PC-9 (cell line): ENCODE data around the gene SHC3. TPM values are rescaled to one million over a fixed set of nuclear protein-coding genes. Genes with fewer than 3 reads are reported as not detected.

Source experiments
- BruUV-seq: library from RNA; stranded (reverse); fragments of 400-500 nt; replicated peaks from 2 replicates; lab custom pipeline; 2021; lab: Mats Ljungman, UMichigan
- CTCF ChIA-PET: fragments of 300-600 bp; sonication (Branson Sonifier 250); formaldehyde crosslinking; loops from one replicate; lab custom pipeline; 2022; ENCODE audit warnings: antibody characterized with exemption; lab: Charles Lee
- POLR2A ChIA-PET: fragments of 300-600 bp; sonication (Branson Sonifier 250); formaldehyde crosslinking; loops from one replicate; lab custom pipeline; 2022; ENCODE audit warnings: antibody characterized with exemption; ENCODE audit not compliant: unreplicated experiment; lab: Charles Lee
- DNase-seq, 2 experiments: peaks; one replicate each; pipeline versions ENCODE4 v3.0.0 to v3.0.0-alpha.2; 2015 to 2022; ENCODE audit warnings: mixed read lengths in 1 of 2
- H2AFZ ChIP-seq: fragments of 200-600 bp; sonication (generic); 2 replicates; pipeline ENCODE4 v1.8.1; 2017; ENCODE audit warnings: antibody characterized with exemption
- H3F3A ChIP-seq: fragments of 200-600 bp; sonication (generic); 2 replicates; pipeline ENCODE4 v1.8.1; 2017; ENCODE audit warnings: antibody characterized with exemption, mild to moderate bottlenecking, low read depth; ENCODE audit not compliant: insufficient read depth
- H3K27ac ChIP-seq: fragments of 200-600 bp; sonication (generic); 2 replicates; pipeline ENCODE4 v1.6.1; 2016; ENCODE audit warnings: mixed run types
- H3K27me3 ChIP-seq: fragments of 200-600 bp; sonication (generic); 2 replicates; pipeline ENCODE4 v1.6.1; 2016; ENCODE audit warnings: low read depth, mixed run types; ENCODE audit not compliant: insufficient read depth
- H3K36me3 ChIP-seq: fragments of 200-600 bp; sonication (generic); 2 replicates; pipeline ENCODE4 v1.6.1; 2016; ENCODE audit warnings: low read depth, mixed run types
- H3K4me1 ChIP-seq: fragments of 200-600 bp; sonication (generic); replicated peaks from 2 replicates; pipeline ENCODE4 v1.6.1; 2016; ENCODE audit warnings: mixed run types; ENCODE audit not compliant: insufficient read depth
- H3K4me2 ChIP-seq: fragments of 200-600 bp; sonication (generic); 2 replicates; pipeline ENCODE4 v1.6.1; 2017; ENCODE audit warnings: mixed run types
- H3K4me3 ChIP-seq: fragments of 200-600 bp; sonication (generic); 2 replicates; pipeline ENCODE4 v1.6.1; 2016; ENCODE audit warnings: mixed run types
- H3K79me2 ChIP-seq: fragments of 200-600 bp; sonication (generic); 2 replicates; pipeline ENCODE4 v1.6.1; 2017; ENCODE audit warnings: low read depth, mixed run types
- H3K9me2 ChIP-seq: fragments of 200-600 bp; sonication (generic); 2 replicates; pipeline ENCODE4 v1.8.1; 2017; ENCODE audit warnings: mild to moderate bottlenecking; ENCODE audit not compliant: insufficient read depth
- H3K9me3 ChIP-seq: fragments of 200-600 bp; sonication (generic); 2 replicates; pipeline ENCODE4 v1.8.1; 2016; ENCODE audit warnings: low read depth; ENCODE audit not compliant: insufficient read depth
- H4K20me1 ChIP-seq: fragments of 200-600 bp; sonication (generic); 2 replicates; pipeline ENCODE4 v1.8.1; 2017; ENCODE audit not compliant: insufficient read depth
- EZH2 ChIP-seq: fragments of 200-600 bp; sonication (generic); IDR thresholded peaks from 2 replicates; pipeline ENCODE4 v1.8.0; 2017; ENCODE audit warnings: antibody characterized with exemption, low read depth
- intact Hi-C: fragments of 100-400 bp; cut with micrococcal nuclease; formaldehyde crosslinking; loops from one replicate; pipeline ENCODE4 v1.10.0; 2022; ENCODE audit not compliant: unreplicated experiment
- total RNA-seq: library from RNA; stranded (reverse); gene quantifications from 2 replicates; pipeline ENCODE4 v1.2.3, GENCODE V29; 2021
- TF ChIP-seq, protein P1 (sequence below): fragments of 200-600 bp; sonication (generic); conservative IDR thresholded peaks from 2 replicates; pipeline ENCODE4 v1.6.1; 2017; ENCODE audit warnings: mixed run types, antibody characterized with exemption, mild to moderate bottlenecking, moderate library complexity

SHC3 gene
- total RNA-seq, 1 experiment from 2014 or later = 15.9 TPM

DNA sequence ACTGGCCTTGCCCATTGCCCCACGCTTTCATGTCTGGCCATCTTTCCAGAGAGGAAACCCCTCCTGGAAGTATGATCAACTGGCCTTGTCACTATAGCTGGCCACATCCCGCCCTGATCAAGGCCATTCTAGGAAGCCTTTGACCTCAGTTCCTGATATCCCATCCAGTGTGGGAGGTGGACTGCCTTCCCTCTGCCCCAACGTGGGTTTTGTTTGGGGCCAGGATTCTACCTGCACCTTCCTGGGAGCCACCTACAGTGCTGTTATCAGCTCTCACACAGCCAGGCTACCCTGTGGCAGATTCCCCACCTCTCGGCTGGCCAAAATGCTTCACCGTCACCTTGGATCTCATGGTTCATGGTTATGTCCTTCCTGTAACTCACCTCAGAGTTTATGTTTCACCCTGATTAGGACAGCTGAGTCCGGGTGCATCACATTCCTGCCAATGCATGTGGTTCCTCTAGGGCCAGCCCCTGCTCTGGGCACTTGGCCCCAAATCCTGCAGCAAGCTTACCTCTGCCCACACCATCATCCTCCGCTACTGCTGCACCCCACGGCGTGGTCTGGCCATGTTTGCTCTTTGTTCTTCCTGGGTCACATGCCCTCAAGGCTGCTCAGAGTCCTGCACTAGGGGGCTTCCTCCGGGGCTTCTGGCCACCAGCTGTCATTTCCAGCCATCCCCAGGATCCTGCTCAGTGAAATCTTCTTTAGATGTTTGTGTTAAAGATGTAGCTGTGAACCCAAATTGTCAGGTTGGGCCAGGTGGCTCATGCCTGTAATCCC lies 211.5 kb downstream of the SHC3 start:
- no peak for DNase-seq
- H3K36me3 ChIP-seq = no peaks in the 10 kb centered on the region
- ChIA-PET POLR2A (no interaction called here), CTCF (interaction anchor here (0.6 kb wide), 1 partner anchor 78 kb away, joined by 7 read pairs; no protein-coding TSS in a partner anchor)
- H3K9me2 ChIP-seq = no peaks in the 10 kb centered on the region
- intact Hi-C loops = no loop called here
- no peaks in the 10 kb centered on the region for H3K27me3 ChIP-seq
- H3K79me2 ChIP-seq = no peaks in the 10 kb centered on the region
- H3F3A ChIP-seq = no peaks in the 10 kb centered on the region
- H4K20me1 ChIP-seq = no peaks in the 10 kb centered on the region
- no peak overlapping the region for H3K4me3 ChIP-seq
- no peak overlapping the region for H2AFZ ChIP-seq
- H3K9me3 ChIP-seq = no peaks in the 10 kb centered on the region
- peaks cover 8% of the 10 kb centered on the region; the same call in 1 of the 2 replicates for H3K4me1 ChIP-seq
- no TSS peak for BruUV-seq
- H3K4me2 ChIP-seq = no peak overlapping the region
- TF ChIP-seq, protein P1, sequence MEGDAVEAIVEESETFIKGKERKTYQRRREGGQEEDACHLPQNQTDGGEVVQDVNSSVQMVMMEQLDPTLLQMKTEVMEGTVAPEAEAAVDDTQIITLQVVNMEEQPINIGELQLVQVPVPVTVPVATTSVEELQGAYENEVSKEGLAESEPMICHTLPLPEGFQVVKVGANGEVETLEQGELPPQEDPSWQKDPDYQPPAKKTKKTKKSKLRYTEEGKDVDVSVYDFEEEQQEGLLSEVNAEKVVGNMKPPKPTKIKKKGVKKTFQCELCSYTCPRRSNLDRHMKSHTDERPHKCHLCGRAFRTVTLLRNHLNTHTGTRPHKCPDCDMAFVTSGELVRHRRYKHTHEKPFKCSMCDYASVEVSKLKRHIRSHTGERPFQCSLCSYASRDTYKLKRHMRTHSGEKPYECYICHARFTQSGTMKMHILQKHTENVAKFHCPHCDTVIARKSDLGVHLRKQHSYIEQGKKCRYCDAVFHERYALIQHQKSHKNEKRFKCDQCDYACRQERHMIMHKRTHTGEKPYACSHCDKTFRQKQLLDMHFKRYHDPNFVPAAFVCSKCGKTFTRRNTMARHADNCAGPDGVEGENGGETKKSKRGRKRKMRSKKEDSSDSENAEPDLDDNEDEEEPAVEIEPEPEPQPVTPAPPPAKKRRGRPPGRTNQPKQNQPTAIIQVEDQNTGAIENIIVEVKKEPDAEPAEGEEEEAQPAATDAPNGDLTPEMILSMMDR = no peak
- no peak for TF ChIP-seq EZH2
- no peak overlapping the region for H3K27ac ChIP-seq

DNA sequence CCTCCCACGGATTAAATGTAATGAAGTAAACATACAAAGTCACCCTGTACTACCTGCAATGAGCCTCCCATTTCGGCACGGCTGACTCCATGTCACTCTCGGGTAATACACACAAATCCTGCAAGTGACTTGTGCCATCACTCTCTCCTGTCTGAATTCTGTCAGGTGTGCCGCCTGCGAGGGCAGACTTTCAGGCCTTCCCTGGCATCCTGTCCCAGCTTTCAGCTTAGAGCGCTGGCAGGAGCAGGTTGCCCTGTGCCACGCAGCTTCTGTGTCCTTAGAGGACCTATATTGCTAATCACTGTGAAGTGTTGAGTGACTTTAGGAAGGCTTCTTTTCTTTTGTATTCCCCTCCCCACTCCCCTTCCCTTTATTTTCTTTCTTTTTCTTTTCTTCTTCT lies 213.1 kb downstream of the SHC3 start:
- no TSS peak for BruUV-seq
- H3K27ac ChIP-seq = no peak overlapping the region
- no peaks in the 10 kb centered on the region for H3F3A ChIP-seq
- no peaks in the 10 kb centered on the region for H3K36me3 ChIP-seq
- POLR2A ChIA-PET = no interaction called here
- no peaks in the 10 kb centered on the region for H3K9me2 ChIP-seq
- H3K4me2 ChIP-seq = no peak overlapping the region
- H3K4me3 ChIP-seq = no peak overlapping the region
- H3K9me3 ChIP-seq = no peaks in the 10 kb centered on the region
- intact Hi-C loops = no loop called here
- H3K79me2 ChIP-seq = no peaks in the 10 kb centered on the region
- H2AFZ ChIP-seq = no peak overlapping the region
- TF ChIP-seq, protein P1 = no peak
- TF ChIP-seq EZH2 = no peak
- H3K27me3 ChIP-seq = no peaks in the 10 kb centered on the region
- H3K4me1 ChIP-seq = peaks cover 8% of the 10 kb centered on the region; the same call in 1 of the 2 replicates
- CTCF ChIA-PET = no interaction called here
- H4K20me1 ChIP-seq = no peaks in the 10 kb centered on the region
- DNase-seq = no peak

DNA sequence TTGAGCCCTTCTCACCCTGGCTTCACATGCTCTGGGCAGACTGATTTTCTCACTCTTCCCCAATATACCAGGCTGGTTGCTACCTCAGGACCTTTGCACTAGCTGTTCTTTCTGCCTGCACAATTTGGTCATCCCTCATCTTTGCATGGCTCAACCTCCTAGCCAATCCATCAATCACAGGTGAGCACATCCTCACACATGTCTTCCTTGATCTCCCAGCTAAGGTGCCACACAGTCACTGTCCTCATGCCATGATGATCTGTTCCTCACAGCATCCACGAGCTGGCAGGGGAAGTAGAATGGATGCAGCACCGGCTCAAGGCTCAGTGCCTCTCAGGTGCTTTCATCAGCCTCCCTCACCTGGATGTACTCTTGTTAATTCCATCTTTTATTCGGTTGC lies 218.0 kb downstream of the SHC3 start:
- H3K9me3 ChIP-seq = no peaks in the 10 kb centered on the region
- no peaks in the 10 kb centered on the region for H3K9me2 ChIP-seq
- no TSS peak for BruUV-seq
- POLR2A ChIA-PET = no interaction called here
- H3K79me2 ChIP-seq = no peaks in the 10 kb centered on the region
- H2AFZ ChIP-seq = no peak overlapping the region
- H3K27ac ChIP-seq = no peak overlapping the region
- intact Hi-C loops = no loop called here
- H4K20me1 ChIP-seq = no peaks in the 10 kb centered on the region
- no peaks in the 10 kb centered on the region for H3F3A ChIP-seq
- no peak for DNase-seq
- CTCF ChIA-PET = no interaction called here
- H3K4me1 ChIP-seq = peaks cover 10% of the 10 kb centered on the region; the same call in 1 of the 2 replicates
- TF ChIP-seq EZH2 = no peak
- TF ChIP-seq, protein P1 = no peak
- no peak overlapping the region for H3K4me3 ChIP-seq
- no peak overlapping the region for H3K4me2 ChIP-seq
- H3K36me3 ChIP-seq = no peaks in the 10 kb centered on the region
- no peaks in the 10 kb centered on the region for H3K27me3 ChIP-seq
